TTC549 (cell line): ENCODE data around the gene PI4KA.

Source experiments
- FAIRE-seq: peaks from 2 replicates; lab custom pipeline; 2012; peaks lifted over from hg19 to GRCh38; lab: Jason Lieb, UNC

Gene PI4KA

DNA sequence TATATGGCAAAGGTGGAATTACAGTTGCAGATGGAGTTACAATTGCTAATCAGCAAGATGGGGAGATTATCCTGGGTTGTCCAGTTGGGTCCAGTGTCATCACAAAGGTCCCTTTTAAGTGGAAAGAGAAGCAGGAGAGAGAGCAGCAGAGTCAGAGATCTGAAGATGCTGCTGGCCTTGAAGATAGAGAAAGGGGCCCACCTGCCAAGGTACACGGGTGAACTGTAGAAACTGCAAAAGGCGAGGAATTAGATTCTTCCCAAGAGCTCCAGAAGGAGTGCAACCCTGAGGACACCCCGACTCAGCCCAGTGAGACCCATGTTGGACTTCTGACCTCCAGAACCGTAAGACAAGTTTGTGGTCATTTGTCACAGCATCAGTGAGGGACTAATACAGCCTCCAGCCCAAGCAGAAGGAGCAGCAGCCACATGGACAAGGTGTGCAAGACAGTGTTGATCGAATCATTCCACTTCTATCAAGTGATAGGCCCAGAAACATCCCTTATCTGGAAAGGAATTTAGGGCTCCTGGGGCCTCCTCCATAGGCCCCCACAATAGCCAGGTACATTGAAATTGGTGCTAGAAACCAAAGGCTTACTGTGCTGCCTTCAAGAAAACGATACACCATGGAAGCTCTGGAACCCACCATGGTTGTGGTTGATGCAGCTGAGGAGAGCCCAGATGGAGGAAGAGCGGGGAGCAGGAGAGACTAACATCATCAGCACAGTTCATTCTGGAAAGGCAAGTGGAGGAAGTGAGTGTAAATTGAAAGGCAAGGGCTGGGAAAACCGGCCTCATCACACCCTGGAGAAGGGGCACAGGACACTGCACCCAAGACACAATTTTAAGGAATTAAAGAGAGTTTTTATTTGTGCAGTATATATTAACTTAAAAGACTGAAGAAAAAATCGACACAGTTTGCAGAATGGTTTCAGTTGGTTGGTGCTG lies 23.5 kb upstream of the PI4KA start:
- FAIRE-seq, result no peak

DNA sequence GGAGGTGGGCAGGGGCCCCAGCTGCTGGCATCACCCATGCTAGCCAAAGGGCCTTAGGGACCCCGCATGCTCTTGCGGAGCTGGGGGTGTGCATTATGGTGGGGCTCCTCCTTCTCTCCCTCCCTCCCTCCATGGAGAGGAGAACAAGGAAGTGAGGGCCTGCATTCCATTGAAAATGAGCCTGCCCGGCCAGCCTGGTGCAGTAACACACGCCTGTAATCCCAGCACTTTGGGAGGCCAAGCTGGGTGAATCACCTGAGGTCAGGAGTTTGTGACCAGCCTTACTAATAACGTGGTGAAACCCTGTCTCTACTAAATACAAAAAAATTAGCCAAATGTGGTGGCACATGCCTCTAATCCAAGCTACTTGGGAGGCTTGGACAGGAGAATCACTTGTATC lies 22.6 kb upstream of the PI4KA start:
- no peak for FAIRE-seq

GRCh38 chr22:20877715-20878114 lies 19.1 kb upstream of the PI4KA start:
- no peak for FAIRE-seq

DNA sequence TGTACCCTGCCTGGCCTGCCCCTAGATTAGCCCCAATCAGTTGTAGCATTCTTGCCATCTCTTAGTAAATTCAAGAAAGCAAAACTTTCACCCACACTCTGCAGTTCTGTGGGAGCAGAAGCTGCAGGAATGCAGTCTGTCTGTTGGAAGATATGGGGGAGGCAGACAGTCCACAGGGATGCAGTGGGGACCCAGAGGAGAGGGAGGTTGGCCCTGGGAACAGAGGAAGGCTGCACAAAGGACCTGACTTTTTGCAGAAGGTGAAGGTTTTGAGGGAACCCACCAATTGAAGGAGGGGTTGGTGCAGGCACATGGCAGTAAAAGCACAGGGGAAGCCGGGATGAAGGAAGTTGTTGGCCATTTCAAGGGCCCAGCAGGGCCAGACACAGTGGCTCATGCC lies 16.7 kb upstream of the PI4KA start:
- FAIRE-seq, result no peak

DNA sequence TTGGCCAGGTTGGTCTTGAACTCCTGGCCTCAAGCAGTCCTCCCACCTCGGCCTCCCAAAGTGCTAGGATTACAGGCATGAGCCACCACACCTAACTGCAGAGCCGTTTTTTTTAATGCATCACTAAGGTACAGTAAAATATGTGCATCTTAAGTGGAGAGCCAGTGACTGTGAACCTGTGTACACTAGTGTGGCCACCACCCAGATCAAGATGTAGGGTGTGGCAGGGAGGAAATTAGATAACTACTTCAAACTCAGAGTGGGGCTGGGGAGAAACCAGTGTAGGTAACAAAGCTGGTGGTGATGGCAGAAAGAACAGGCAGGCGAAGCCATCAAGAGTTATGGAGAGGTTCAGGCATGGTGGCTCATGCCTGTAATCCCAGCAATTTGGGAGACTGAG lies 14.6 kb upstream of the PI4KA start:
- FAIRE-seq, result no peak

GRCh38 chr22:20869234-20869633 lies 10.6 kb upstream of the PI4KA start:
- no peak for FAIRE-seq

DNA sequence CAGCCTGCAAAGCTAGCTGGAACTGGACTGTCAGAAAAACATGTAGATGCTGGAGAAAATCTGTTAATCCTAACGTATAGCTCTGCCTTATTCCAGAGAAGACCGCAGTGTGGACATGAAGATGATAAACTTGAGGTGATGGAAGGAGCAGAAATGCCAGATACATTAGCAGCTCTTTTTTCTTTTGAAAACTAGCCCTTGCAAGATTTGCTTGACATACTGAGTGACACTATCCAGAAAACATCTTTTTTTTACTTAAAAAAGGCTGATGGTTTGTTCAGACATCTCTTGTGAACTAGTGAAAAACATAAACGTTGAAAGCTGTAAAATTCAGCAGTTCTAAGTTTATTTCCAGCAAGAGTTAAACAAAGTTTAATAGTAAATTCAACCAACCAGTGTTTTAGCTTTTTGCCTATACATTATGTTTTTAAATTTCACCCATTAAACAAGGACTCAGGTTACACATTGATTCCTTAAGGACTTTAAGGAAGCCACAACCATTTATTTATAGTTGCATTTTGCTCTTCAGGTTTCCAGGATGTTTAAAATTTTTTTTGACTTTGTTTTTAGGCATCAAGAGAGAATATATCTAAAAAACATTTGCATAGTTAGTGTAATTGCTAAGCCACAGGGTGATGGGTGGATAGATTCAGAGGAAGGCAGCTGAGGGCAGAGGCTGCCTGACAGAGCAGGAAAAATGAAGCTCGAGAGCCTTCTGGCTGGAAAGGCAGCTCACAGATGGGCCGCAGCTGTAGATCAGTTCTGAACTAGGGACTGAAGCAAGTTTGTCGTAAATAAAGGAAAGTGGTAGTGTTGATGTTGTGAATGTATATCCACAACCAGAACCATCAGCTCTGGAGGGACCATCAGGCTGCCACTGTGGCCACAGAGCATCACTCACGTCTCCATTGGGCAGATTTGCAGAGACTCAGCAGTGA lies 9.7 kb upstream of the PI4KA start:
- no peak for FAIRE-seq

DNA sequence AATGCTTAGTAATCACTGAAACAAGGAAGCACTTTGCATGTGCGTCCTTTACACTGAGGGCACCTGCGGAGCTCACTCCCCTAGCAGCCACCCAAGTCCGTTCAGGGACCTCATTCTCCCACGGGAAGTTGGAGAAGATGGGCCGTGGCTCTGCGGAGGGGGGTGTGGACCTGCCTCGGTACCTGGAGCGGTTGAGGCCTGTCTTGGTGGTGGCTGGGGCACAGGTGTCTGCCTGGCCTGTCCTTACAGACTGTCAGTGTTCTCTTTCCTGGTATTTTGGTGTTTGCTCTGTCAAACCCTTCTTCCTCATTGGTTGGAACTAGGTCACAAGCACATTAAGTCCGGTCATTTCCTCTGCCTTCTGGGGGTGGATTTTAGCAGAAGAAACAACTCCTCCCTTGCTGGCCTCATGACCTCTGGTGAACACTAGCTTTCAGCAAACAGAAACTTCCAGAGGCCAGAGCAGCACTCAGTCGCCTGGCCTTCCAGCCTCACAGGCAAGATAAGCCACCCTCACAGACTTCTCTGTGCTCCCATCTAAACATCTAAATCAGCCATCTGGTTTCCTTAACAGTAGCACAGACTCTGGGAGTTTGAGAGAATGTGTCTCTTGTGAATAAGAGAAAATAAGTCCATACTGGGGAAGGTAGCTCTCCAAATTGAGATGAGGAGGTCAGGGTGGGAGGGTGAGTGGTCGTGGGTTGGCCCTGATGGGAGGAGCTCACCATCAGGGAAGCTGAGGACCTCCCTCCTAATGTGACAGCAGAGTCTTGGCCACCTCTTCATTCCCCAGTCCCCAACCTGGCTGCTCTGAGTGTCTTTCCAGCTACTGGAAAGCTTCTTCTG lies 8.8 kb upstream of the PI4KA start:
- FAIRE-seq, result no peak

- no peak for FAIRE-seq
Observed at GRCh38 chr22:20866736-20867135, 8.1 kb upstream of the PI4KA start.

- FAIRE-seq, result no peak
Observed at GRCh38 chr22:20865875-20866445, 7.3 kb upstream of the PI4KA start.

DNA sequence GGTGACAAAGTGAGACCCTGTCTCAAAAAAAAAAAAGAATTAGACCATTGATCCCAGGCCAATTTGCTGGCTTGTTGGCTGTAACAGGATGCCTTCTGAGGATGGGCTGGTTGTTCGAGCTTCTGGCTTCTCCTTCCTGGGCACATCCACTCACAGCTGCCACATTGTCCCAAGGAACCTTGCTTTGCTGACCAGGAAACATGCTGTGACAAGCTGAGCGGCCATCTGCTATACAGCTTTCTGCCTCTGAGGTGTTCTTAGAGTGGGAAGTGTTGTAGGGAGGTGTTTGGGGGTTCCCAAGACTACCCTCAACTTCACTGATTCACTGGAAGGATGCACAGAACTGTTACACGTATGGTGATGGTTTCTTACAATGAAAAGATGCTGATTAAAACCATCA lies 6.7 kb upstream of the PI4KA start:
- no peak for FAIRE-seq

GRCh38 chr22:20864186-20864908 lies 5.7 kb upstream of the PI4KA start:
- no peak for FAIRE-seq

DNA sequence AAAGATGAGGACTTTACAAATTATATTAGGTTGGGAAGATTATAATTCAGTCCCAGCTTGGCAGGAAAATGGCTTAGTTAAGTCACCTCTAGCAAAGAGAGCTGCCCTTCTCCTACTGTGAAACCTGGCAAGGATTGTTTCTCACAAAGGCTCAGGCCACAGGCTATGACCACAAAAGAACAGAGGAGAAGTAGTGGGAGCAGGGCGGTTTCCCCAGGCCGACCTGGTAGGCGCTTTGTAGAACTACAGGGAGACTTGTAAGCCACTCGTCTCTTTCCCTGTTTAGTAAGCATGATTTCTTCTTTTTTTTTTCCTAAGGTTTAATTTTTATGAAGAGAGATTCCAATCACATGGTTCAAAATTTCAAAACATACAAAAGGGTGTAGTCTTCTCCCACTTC lies 4.8 kb upstream of the PI4KA start:
- no peak for FAIRE-seq

- FAIRE-seq, result no peak
Observed at GRCh38 chr22:20862540-20862939, 3.9 kb upstream of the PI4KA start.

DNA sequence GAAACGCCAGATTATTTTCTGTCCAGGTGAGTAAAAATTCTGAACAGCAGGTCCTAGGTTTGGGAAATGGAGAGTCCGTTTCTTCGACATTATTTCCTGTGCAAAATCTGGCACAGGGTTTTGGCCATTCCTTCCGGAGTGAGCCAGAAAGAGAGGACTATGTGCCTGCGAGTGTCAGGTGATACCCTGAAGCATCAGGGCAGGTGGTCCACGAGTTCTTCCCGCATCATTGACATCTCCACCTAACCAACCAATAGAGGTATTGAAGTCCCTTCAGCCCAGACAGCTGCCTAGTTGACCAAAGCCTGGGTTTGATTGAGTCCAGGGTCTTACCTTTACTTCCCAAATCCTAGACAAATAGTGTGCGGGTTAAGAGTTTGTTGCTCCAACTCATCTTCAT lies 1.0 kb upstream of the PI4KA start:
- no peak for FAIRE-seq

GRCh38 chr22:20857838-20858614 lies 585 bp downstream of the PI4KA start:
- FAIRE-seq, result no peak

- no peak for FAIRE-seq
Observed at GRCh38 chr22:20857247-20857643, 1.4 kb downstream of the PI4KA start.

- FAIRE-seq, result no peak
Observed at GRCh38 chr22:20853236-20853660, 5.4 kb downstream of the PI4KA start.

DNA sequence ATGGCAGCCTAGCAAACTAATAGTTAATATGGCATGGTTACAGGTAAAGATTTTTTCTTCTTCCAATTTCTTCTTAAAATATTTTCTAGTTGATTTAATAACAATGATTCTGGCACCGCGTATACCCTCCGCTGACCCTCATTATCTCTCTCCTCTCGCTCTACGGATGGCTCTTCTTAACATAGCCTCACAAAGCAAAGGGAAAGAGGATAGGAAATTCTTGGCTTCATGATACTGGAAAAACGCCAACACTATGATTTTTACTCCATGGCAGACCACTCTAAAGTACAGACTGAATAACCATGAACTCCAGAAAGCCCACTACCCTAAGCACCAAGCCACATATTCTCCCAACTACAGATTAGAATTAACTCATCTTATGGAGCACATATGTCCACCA lies 6.1 kb downstream of the PI4KA start:
- FAIRE-seq, result no peak

GRCh38 chr22:20852076-20852475 lies 6.5 kb downstream of the PI4KA start:
- no peak for FAIRE-seq
